ENCODE data around the gene ATRN. TPM values are rescaled to one million over a fixed set of nuclear protein-coding genes. Genes with fewer than 3 reads are reported as not detected.

ATRN gene
- total and polyA plus RNA-seq, 2 of the 8 experiments (the other 6 are each of a cell fraction or from before 2014, with no cell fraction given) = 12.0 to 17.4 TPM

GRCh38 chr20:3652676-3653596, 182.1 kb downstream of the ATRN start:
- CTCF ChIA-PET (ENCODE audit: partially characterized antibody) = interaction anchor here (0.6 to 1.0 kb wide), 4 partner anchors 10 to 228 kb away, joined by 3 to 5 read pairs (median 4); no protein-coding TSS in a partner anchor

More at GRCh38 chr20:3652676-3653596, 182.1 kb downstream of the ATRN start:
- no peak overlapping the region for H3K23ac ChIP-seq (ENCODE audit: insufficient read length)
- no peak overlapping the region for H3K56ac ChIP-seq (replicated peaks; ENCODE audit: insufficient read length, low read depth, low read length)
- no peak overlapping the region for H2BK5ac ChIP-seq (ENCODE audit: low read depth, low read length)
- H2AFZ ChIP-seq (ENCODE audit: low read length) = no peak overlapping the region
- FAIRE-seq (no peak), DNase-seq (ENCODE audit: low read depth in 1 of 2, low spot score in 2 of 2) (no peak)
- H3K18ac ChIP-seq (ENCODE audit: extremely low read depth, low read length) = no peak overlapping the region
- H4K5ac ChIP-seq (ENCODE audit: insufficient read length, low read depth, low read length) = no peak overlapping the region
- POLR2A ChIA-PET (ENCODE audit: partially characterized antibody) = no interaction called here
- H3K27me3 ChIP-seq (replicated peaks in 1 of 4; ENCODE audit: control insufficient read depth in 3 of 4, extremely low read depth in 1 of 4, insufficient read depth in 3 of 4, low read length in 3 of 4) = no peaks in the 10 kb centered on the region
- no peak overlapping the region for H2BK12ac ChIP-seq (ENCODE audit: low read depth, low read length)
- no peak overlapping the region for H3K4me3 ChIP-seq (ENCODE audit: extremely low read depth in 1 of 4, insufficient read depth in 2 of 4, low read depth in 3 of 4, low read length in 4 of 4)
- no peaks in the 10 kb centered on the region; a peak in 1 of 7 replicates for H3K4me1 ChIP-seq (replicated peaks in 1 of 4; ENCODE audit: control insufficient read depth in 3 of 4, insufficient read depth in 4 of 4, low read length in 3 of 4)
- no peaks in the 10 kb centered on the region for H3K79me2 ChIP-seq (ENCODE audit: control insufficient read depth in 1 of 2, insufficient read depth in 2 of 2, low read length in 2 of 2)
- no peak for TF ChIP-seq SIX5 (IDR thresholded peaks at IDR 0.05; ENCODE audit: low read depth, low read length)
- TF ChIP-seq YY1 (IDR thresholded peaks at IDR 0.05; ENCODE audit: low read depth, low read length) = no peak
- no peak for TF ChIP-seq RBBP5 (IDR thresholded peaks at IDR 0.05; ENCODE audit: borderline replicate concordance, low read depth, low read length)
- TF ChIP-seq ASH2L (IDR thresholded peaks at IDR 0.05; ENCODE audit: low read length) = no peak
- TF ChIP-seq BRCA1 (IDR thresholded peaks at IDR 0.05; ENCODE audit: low read depth, low read length) = no peak
- TF ChIP-seq RAD21 (IDR thresholded peaks at IDR 0.05 in 1 of 2, conservative IDR thresholded peaks at IDR 0.05 in 1 of 2; ENCODE audit: low read depth in 2 of 2, low read length in 2 of 2) = peak in 1 of 2 experiments; percentile 12; a peak in 1 of 4 replicates
- TF ChIP-seq NRF1 (IDR thresholded peaks at IDR 0.05; ENCODE audit: low read depth, low read length) = no peak
- H4K20me1 ChIP-seq (replicated peaks in 1 of 2; ENCODE audit: control insufficient read depth in 1 of 2, insufficient read depth in 2 of 2, low read length in 2 of 2) = no peaks in the 10 kb centered on the region
- no peaks in the 10 kb centered on the region for H3K23me2 ChIP-seq (ENCODE audit: low read depth, low read length)
- no peaks in the 10 kb centered on the region for H3K9me3 ChIP-seq (ENCODE audit: insufficient read depth in 2 of 2, low read depth in 1 of 2, low read length in 1 of 2)
- H3K27ac ChIP-seq (ENCODE audit: low read depth, low read length) = no peak overlapping the region
- H3K14ac ChIP-seq (ENCODE audit: insufficient read length) = no peak overlapping the region
- no peak overlapping the region for H2BK15ac ChIP-seq (ENCODE audit: low read length)
- H2AK5ac ChIP-seq (ENCODE audit: low read depth, low read length) = no peak overlapping the region; the same call in 1 of the 2 replicates
- H2BK20ac ChIP-seq (ENCODE audit: low read length) = no peak overlapping the region; the same call in 1 of the 2 replicates
- H3K36me3 ChIP-seq (ENCODE audit: control insufficient read depth in 2 of 4, insufficient read depth in 4 of 4, low read length in 3 of 4) = no peaks in the 10 kb centered on the region
- H4K8ac ChIP-seq (ENCODE audit: extremely low read depth, insufficient read depth, low read length) = no peak overlapping the region
- H3K79me1 ChIP-seq (ENCODE audit: low read depth, low read length) = no peaks in the 10 kb centered on the region
- no peak overlapping the region for H3K4me2 ChIP-seq (ENCODE audit: insufficient read depth in 1 of 2, low read depth in 2 of 2, low read length in 2 of 2)
- 80% methylated on average over 10 of the region's 10 CpGs; no CpG with 5 or more reads in 1 of the 2 experiments for WGBS, 2 experiments (ENCODE audit: extremely low coverage in 1 of 2, insufficient coverage in 1 of 2, insufficient read length in 1 of 2, insufficient replicate concordance in 2 of 2, low coverage in 1 of 2, low lambda C conversion rate in 2 of 2, missing lambda C conversion rate in 1 of 2)
- H3K9ac ChIP-seq (replicated peaks in 1 of 4; ENCODE audit: extremely low read depth in 1 of 4, low read depth in 3 of 4, low read length in 3 of 4) = no peak overlapping the region
- H4K91ac ChIP-seq (replicated peaks; ENCODE audit: insufficient read length, low read length) = no peak overlapping the region
- H3K4ac ChIP-seq (replicated peaks; ENCODE audit: insufficient read length, low read depth, low read length) = no peak overlapping the region
- no peak overlapping the region for H2BK120ac ChIP-seq (replicated peaks; ENCODE audit: low read depth, low read length)

All from H1 (cell line).